HCT116 (cell line): ENCODE results near the gene FER. TPM values are rescaled to one million over a fixed set of nuclear protein-coding genes. Genes with fewer than 3 reads are reported as not detected.

Source experiments
- ATAC-seq: fragments of 200-7000 bp; cut with Tn5 transposase; 2 replicates; pipeline ENCODE4 v1.9.1; 2020; ENCODE audit warnings: mild to moderate bottlenecking, moderate library complexity
- BruUV-seq: library from RNA; stranded (reverse); fragments of 400-500 nt; replicated peaks from 2 replicates; lab custom pipeline; 2021; lab: Mats Ljungman, UMichigan
- CTCF ChIA-PET: fragments of 300-600 bp; sonication (Branson Sonifier 250); formaldehyde crosslinking; loops from one replicate; lab custom pipeline; 2021; ENCODE audit warnings: antibody characterized with exemption; lab: Charles Lee
- POLR2A ChIA-PET: fragments of 300-600, 350-600 bp; sonication (Branson Sonifier 250); formaldehyde crosslinking; loops from one replicate; lab custom pipeline; 2021; ENCODE audit warnings: antibody characterized with exemption; lab: Charles Lee
- RAD21 ChIA-PET, 2 experiments: fragments of 300-600 bp; sonication (Branson Sonifier 250); formaldehyde crosslinking; loops; one replicate each; lab custom pipeline; 2023; ENCODE audit warnings: low total read pairs in 2 of 2; ENCODE audit not compliant: uncharacterized antibody in 2 of 2, unreplicated experiment in 2 of 2, low non-redundant PET in 1 of 2; lab: Charles Lee
- DNase-seq: peaks from one replicate; pipeline ENCODE4 v3.0.0-alpha.2; 2010; ENCODE audit warnings: low read depth, low spot score
- H2AFZ ChIP-seq: fragments of 200-600 bp; shearing (Covaris generic), sonication (generic); 2 replicates; pipeline ENCODE4 v1.6.1; 2017; ENCODE audit warnings: low read depth, mixed run types, mixed read lengths, antibody characterized with exemption, low read length; ENCODE audit not compliant: poor library complexity, severe bottlenecking
- H3K27ac ChIP-seq: 2 replicates; pipeline ENCODE4 v1.5.1; 2012; ENCODE audit warnings: low read depth, low read length
- H3K27me3 ChIP-seq: fragments of 200-600 bp; sonication (generic); 2 replicates; pipeline ENCODE4 v1.6.1; 2016; ENCODE audit warnings: mixed run types, low read length, mixed read lengths; ENCODE audit not compliant: insufficient read depth
- H3K36me3 ChIP-seq, 2 experiments: fragments of 200-500 bp in 1 of 2; fragments of 200-600 bp in 1 of 2; sonication (Bioruptor generic) in 1 of 2; sonication (generic) in 1 of 2; 2 replicates each; pipeline versions ENCODE4 v1.5.1 to v1.6.1; 2014 to 2016; ENCODE audit warnings: low read length in 2 of 2, inconsistent platforms in 1 of 2, mixed read lengths in 1 of 2, mixed run types in 1 of 2; ENCODE audit not compliant: insufficient read depth in 2 of 2, control insufficient read depth in 1 of 2
- H3K4me1 ChIP-seq, 2 experiments: fragments of 200-600 bp in 1 of 2; sonication (generic) in 1 of 2; 2 replicates each; pipeline versions ENCODE4 v1.5.1 to v1.6.1; 2012 to 2017; ENCODE audit warnings: low read length in 2 of 2, inconsistent platforms in 1 of 2, mild to moderate bottlenecking in 1 of 2, mixed read lengths in 1 of 2, mixed run types in 1 of 2, moderate library complexity in 1 of 2; ENCODE audit not compliant: insufficient read depth in 2 of 2, control insufficient read depth in 1 of 2
- H3K4me2 ChIP-seq: fragments of 200-600 bp; sonication (generic); 2 replicates; pipeline ENCODE4 v1.6.1; 2017; ENCODE audit warnings: mixed run types, low read length, mixed read lengths
- H3K4me3 ChIP-seq, 2 experiments: fragments of 200-600 bp in 1 of 2; sonication (generic) in 1 of 2; replicated peaks in 1 of 2; 2 replicates each; pipeline ENCODE4 v1.5.1; 2011 to 2016; ENCODE audit warnings: low read length in 2 of 2, control low read depth in 1 of 2, low read depth in 1 of 2, mild to moderate bottlenecking in 1 of 2, mixed read lengths in 1 of 2, mixed run types in 1 of 2
- H3K79me2 ChIP-seq: fragments of 200-600 bp; sonication (generic); 2 replicates; pipeline ENCODE4 v1.6.1; 2017; ENCODE audit warnings: mild to moderate bottlenecking, mixed run types, low read length, moderate library complexity, mixed read lengths; ENCODE audit not compliant: insufficient read depth
- H3K9ac ChIP-seq: fragments of 200-600 bp; sonication (generic); 2 replicates; pipeline ENCODE4 v1.6.1; 2016; ENCODE audit warnings: low read length, mixed read lengths
- H3K9me2 ChIP-seq: fragments of 200-600 bp; sonication (generic), shearing (Covaris generic); 2 replicates; pipeline ENCODE4 v1.6.1; 2017; ENCODE audit warnings: mixed run types, mild to moderate bottlenecking, moderate library complexity; ENCODE audit not compliant: insufficient read depth
- H3K9me3 ChIP-seq, 2 experiments: fragments of 200-500 bp in 1 of 2; fragments of 200-600 bp in 1 of 2; sonication (Bioruptor generic) in 1 of 2; sonication (generic) in 1 of 2; 2 replicates each; pipeline ENCODE4 v1.6.1; 2014 to 2017; ENCODE audit warnings: low read length in 2 of 2, mixed read lengths in 2 of 2, inconsistent platforms in 1 of 2, low read depth in 1 of 2, mild to moderate bottlenecking in 1 of 2, mixed run types in 1 of 2, moderate library complexity in 1 of 2; ENCODE audit not compliant: control insufficient read depth in 1 of 2, insufficient read depth in 1 of 2
- H4K20me1 ChIP-seq: fragments of 200-600 bp; sonication (generic), shearing (Covaris generic); 2 replicates; pipeline ENCODE4 v1.6.1; 2017; ENCODE audit warnings: mixed run types, mild to moderate bottlenecking, moderate library complexity; ENCODE audit not compliant: insufficient read depth
- CEBPB ChIP-seq: IDR thresholded peaks from 2 replicates; pipeline ENCODE4 v1.6.1; 2012; ENCODE audit warnings: low read depth
- EGR1 ChIP-seq: IDR thresholded peaks from 2 replicates; pipeline ENCODE4 v1.6.1; 2012; ENCODE audit warnings: low read depth
- ELF1 ChIP-seq: IDR thresholded peaks from 2 replicates; pipeline ENCODE4 v1.6.1; 2012; ENCODE audit warnings: low read depth, borderline replicate concordance
- JUND ChIP-seq: IDR thresholded peaks from 2 replicates; pipeline ENCODE4 v1.6.1; 2012
- POLR2A ChIP-seq: IDR thresholded peaks from 2 replicates; pipeline ENCODE4 v1.7.0; 2011; ENCODE audit warnings: borderline replicate concordance; ENCODE audit not compliant: insufficient read depth, insufficient read length; ENCODE audit errors: extremely low read depth
- POLR2AphosphoS5 ChIP-seq: IDR thresholded peaks from 2 replicates; pipeline ENCODE4 v1.6.1; 2011; ENCODE audit warnings: mild to moderate bottlenecking, low read depth, low read length, moderate library complexity
- RAD21 ChIP-seq: IDR thresholded peaks from 2 replicates; pipeline ENCODE4 v1.6.1; 2012; ENCODE audit warnings: low read depth, mild to moderate bottlenecking
- SP1 ChIP-seq: IDR thresholded peaks from 2 replicates; pipeline ENCODE4 v1.6.1; 2012; ENCODE audit warnings: low read depth
- SRF ChIP-seq: IDR thresholded peaks from 2 replicates; pipeline ENCODE4 v1.6.1; 2012; ENCODE audit warnings: low read depth
- TCF7L2 ChIP-seq: IDR thresholded peaks from 2 replicates; pipeline ENCODE4 v1.7.0; 2011; ENCODE audit warnings: borderline replicate concordance, inconsistent platforms; ENCODE audit not compliant: insufficient read depth, insufficient read length; ENCODE audit errors: extremely low read depth
- ZFX ChIP-seq: fragments of 450-650 bp; IDR thresholded peaks from 2 replicates; pipeline ENCODE4 v1.6.1; 2017
- intact Hi-C: fragments of 100-400 bp; cut with micrococcal nuclease; formaldehyde crosslinking; loops from 2 replicates; pipeline ENCODE4 v1.10.0; 2022
- total RNA-seq: library from RNA; stranded (reverse); gene quantifications from one replicate; pipeline ENCODE4 v1.2.1, GENCODE V29; 2021; ENCODE audit not compliant: unreplicated experiment
- TF ChIP-seq, protein P1 (sequence below), 3 experiments: fragments of 200-600 bp in 1 of 3; sonication (generic) in 1 of 3; IDR thresholded peaks in 2 of 3; conservative IDR thresholded peaks in 1 of 3; 2 replicates each; pipeline ENCODE4 v1.5.1; 2012 to 2017; ENCODE audit warnings: low read depth in 2 of 3, low read length in 2 of 3, antibody characterized with exemption in 1 of 3, borderline replicate concordance in 1 of 3, control low read depth in 1 of 3, mild to moderate bottlenecking in 1 of 3, mixed read lengths in 1 of 3, mixed run types in 1 of 3, moderate library complexity in 1 of 3; ENCODE audit not compliant: insufficient read depth in 1 of 3
- TF ChIP-seq, protein P2 (sequence below): IDR thresholded peaks from 2 replicates; pipeline ENCODE4 v1.6.1; 2012; ENCODE audit warnings: low read depth
- TF ChIP-seq, protein P3 (sequence below): IDR thresholded peaks from 2 replicates; pipeline ENCODE4 v1.6.1; 2011; ENCODE audit warnings: mild to moderate bottlenecking, low read length, moderate library complexity; ENCODE audit not compliant: insufficient replicate concordance; ENCODE audit errors: extremely low read depth

FER gene
- total RNA-seq, 1 experiment from 2014 or later = 32.0 TPM

DNA sequence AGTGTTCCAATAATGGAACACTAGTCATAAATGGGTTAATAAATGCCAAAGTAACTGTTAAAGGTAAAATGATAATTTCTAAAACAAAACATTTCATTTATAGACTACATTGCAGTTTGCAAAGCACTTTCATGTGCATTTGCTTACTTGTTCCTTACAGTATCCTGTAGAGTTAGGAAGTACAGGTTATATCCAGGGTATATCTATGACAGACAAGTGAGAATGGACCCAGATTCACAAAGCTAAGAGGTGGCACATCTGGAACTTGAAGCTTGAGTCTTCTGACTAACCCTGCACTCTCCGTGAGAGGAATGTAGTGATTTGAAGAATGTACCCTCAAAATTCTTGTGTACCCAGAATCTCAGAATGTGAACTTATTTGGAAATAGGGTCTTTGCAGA, 121.4 kb downstream of the FER start:
- Histone ChIP-seq H3K27ac (no peak overlapping the region), H2AFZ (no peak overlapping the region), H3K36me3 (no peaks in the 10 kb centered on the region), H3K27me3 (no peaks in the 10 kb centered on the region), H3K79me2 (no peaks in the 10 kb centered on the region), H3K4me2 (no peak overlapping the region), H4K20me1 (no peaks in the 10 kb centered on the region), H3K9ac (no peak overlapping the region), H3K4me1 (peaks cover 4 to 9% of the 10 kb centered on the region in 2 experiments; a peak in 3 of 4 replicates), H3K4me3 (no peak overlapping the region), H3K9me2 (no peaks in the 10 kb centered on the region), H3K9me3 (no peaks in the 10 kb centered on the region)
- BruUV-seq = no TSS peak
- ATAC-seq = no peak
- ChIA-PET RAD21 (no interaction called here), CTCF (no interaction called here), POLR2A (no interaction called here)
- intact Hi-C loops = no loop called here
- no peak for TF ChIP-seq SP1
- TF ChIP-seq ELF1 = no peak
- TF ChIP-seq POLR2A = no peak
- TF ChIP-seq RAD21 = no peak
- no peak for TF ChIP-seq CEBPB
- DNase-seq = no peak

DNA sequence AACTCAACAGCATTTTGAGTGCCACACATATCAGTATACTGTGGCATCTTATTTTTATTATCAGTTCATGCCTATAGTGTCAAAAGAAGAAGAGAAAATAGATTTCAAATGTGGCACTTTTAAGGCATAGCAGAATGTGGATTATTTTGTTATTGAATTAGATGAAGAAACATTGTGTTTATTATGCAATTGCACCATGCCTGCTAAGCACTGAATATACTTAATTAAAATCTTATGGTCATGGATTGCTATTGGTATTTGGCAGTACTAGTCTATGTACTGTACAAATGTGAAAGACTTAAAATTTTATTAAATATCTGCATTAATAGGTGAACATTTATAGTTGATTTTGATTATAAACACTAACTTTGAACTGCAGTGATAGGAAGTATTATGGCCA, 128.8 kb downstream of the FER start:
- Histone ChIP-seq H3K9me3 (no peaks in the 10 kb centered on the region), H3K9me2 (no peaks in the 10 kb centered on the region), H2AFZ (no peak overlapping the region), H3K79me2 (no peaks in the 10 kb centered on the region), H3K27ac (no peak overlapping the region), H3K4me1 (peaks cover 4 to 9% of the 10 kb centered on the region in 2 experiments; a peak in 3 of 4 replicates), H3K4me3 (no peak overlapping the region), H3K4me2 (no peak overlapping the region), H3K27me3 (no peaks in the 10 kb centered on the region), H3K36me3 (no peaks in the 10 kb centered on the region), H4K20me1 (no peaks in the 10 kb centered on the region), H3K9ac (no peak overlapping the region)
- RAD21 ChIA-PET = no interaction called here
- BruUV-seq = no TSS peak
- ATAC-seq (no peak), DNase-seq (no peak)
- POLR2A ChIA-PET = no interaction called here
- CTCF ChIA-PET = no interaction called here
- intact Hi-C loops = no loop called here
- TF ChIP-seq TCF7L2 (no peak), SP1 (no peak), ZFX (no peak), RAD21 (no peak), ELF1 (no peak), POLR2AphosphoS5 (no peak), JUND (no peak), CEBPB (no peak), EGR1 (no peak), SRF (no peak)
- TF ChIP-seq, protein P1, sequence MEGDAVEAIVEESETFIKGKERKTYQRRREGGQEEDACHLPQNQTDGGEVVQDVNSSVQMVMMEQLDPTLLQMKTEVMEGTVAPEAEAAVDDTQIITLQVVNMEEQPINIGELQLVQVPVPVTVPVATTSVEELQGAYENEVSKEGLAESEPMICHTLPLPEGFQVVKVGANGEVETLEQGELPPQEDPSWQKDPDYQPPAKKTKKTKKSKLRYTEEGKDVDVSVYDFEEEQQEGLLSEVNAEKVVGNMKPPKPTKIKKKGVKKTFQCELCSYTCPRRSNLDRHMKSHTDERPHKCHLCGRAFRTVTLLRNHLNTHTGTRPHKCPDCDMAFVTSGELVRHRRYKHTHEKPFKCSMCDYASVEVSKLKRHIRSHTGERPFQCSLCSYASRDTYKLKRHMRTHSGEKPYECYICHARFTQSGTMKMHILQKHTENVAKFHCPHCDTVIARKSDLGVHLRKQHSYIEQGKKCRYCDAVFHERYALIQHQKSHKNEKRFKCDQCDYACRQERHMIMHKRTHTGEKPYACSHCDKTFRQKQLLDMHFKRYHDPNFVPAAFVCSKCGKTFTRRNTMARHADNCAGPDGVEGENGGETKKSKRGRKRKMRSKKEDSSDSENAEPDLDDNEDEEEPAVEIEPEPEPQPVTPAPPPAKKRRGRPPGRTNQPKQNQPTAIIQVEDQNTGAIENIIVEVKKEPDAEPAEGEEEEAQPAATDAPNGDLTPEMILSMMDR (IDR thresholded peaks at IDR 0.05 in 2 of 3, conservative IDR thresholded peaks at IDR 0.05 in 1 of 3; ENCODE audit: borderline replicate concordance in 1 of 3, insufficient read depth in 1 of 3, low read depth in 2 of 3, low read length in 2 of 3) = no peak
- TF ChIP-seq, protein P2, sequence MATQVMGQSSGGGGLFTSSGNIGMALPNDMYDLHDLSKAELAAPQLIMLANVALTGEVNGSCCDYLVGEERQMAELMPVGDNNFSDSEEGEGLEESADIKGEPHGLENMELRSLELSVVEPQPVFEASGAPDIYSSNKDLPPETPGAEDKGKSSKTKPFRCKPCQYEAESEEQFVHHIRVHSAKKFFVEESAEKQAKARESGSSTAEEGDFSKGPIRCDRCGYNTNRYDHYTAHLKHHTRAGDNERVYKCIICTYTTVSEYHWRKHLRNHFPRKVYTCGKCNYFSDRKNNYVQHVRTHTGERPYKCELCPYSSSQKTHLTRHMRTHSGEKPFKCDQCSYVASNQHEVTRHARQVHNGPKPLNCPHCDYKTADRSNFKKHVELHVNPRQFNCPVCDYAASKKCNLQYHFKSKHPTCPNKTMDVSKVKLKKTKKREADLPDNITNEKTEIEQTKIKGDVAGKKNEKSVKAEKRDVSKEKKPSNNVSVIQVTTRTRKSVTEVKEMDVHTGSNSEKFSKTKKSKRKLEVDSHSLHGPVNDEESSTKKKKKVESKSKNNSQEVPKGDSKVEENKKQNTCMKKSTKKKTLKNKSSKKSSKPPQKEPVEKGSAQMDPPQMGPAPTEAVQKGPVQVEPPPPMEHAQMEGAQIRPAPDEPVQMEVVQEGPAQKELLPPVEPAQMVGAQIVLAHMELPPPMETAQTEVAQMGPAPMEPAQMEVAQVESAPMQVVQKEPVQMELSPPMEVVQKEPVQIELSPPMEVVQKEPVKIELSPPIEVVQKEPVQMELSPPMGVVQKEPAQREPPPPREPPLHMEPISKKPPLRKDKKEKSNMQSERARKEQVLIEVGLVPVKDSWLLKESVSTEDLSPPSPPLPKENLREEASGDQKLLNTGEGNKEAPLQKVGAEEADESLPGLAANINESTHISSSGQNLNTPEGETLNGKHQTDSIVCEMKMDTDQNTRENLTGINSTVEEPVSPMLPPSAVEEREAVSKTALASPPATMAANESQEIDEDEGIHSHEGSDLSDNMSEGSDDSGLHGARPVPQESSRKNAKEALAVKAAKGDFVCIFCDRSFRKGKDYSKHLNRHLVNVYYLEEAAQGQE = no peak
- TF ChIP-seq, protein P3, sequence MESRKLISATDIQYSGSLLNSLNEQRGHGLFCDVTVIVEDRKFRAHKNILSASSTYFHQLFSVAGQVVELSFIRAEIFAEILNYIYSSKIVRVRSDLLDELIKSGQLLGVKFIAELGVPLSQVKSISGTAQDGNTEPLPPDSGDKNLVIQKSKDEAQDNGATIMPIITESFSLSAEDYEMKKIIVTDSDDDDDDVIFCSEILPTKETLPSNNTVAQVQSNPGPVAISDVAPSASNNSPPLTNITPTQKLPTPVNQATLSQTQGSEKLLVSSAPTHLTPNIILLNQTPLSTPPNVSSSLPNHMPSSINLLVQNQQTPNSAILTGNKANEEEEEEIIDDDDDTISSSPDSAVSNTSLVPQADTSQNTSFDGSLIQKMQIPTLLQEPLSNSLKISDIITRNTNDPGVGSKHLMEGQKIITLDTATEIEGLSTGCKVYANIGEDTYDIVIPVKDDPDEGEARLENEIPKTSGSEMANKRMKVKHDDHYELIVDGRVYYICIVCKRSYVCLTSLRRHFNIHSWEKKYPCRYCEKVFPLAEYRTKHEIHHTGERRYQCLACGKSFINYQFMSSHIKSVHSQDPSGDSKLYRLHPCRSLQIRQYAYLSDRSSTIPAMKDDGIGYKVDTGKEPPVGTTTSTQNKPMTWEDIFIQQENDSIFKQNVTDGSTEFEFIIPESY = no peak
